Measurements from ENCODE around the gene CTBP2.

The CTBP2 gene

GRCh38 chr10:125116041-125116649 is 44.2 kb downstream of the CTBP2 start:
- Histone ChIP-seq H3K9me3 (ENCODE audit: severe bottlenecking) (no peaks in the 10 kb centered on the region), H3K27ac (no peak overlapping the region), H3K27me3 (ENCODE audit: insufficient read depth, low read depth, severe bottlenecking) (no peaks in the 10 kb centered on the region), H3K4me3 (ENCODE audit: low read depth, low read length) (no peak overlapping the region), H3K36me3 (peaks cover 3% of the 10 kb centered on the region)
- TF ChIP-seq CTCF (IDR thresholded peaks at IDR 0.05; ENCODE audit: low read depth, low read length): no peak
- no peak for DNase-seq

GRCh38 chr10:125115409-125115808 is 45.0 kb downstream of the CTBP2 start:
- no peak for TF ChIP-seq CTCF (IDR thresholded peaks at IDR 0.05; ENCODE audit: low read depth, low read length)
- H3K27ac ChIP-seq: no peak overlapping the region
- H3K27me3 ChIP-seq (ENCODE audit: insufficient read depth, low read depth, severe bottlenecking): no peaks in the 10 kb centered on the region
- no peaks in the 10 kb centered on the region for H3K9me3 ChIP-seq (ENCODE audit: severe bottlenecking)
- no peak overlapping the region for H3K4me3 ChIP-seq (ENCODE audit: low read depth, low read length)
- peaks cover 3% of the 10 kb centered on the region for H3K36me3 ChIP-seq
- DNase-seq: no peak

- Histone ChIP-seq H3K27ac (no peak overlapping the region), H3K27me3 (ENCODE audit: insufficient read depth, low read depth, severe bottlenecking) (no peaks in the 10 kb centered on the region), H3K4me3 (ENCODE audit: low read depth, low read length) (no peak overlapping the region), H3K9me3 (ENCODE audit: severe bottlenecking) (no peaks in the 10 kb centered on the region), H3K36me3 (peaks cover 5% of the 10 kb centered on the region)
- TF ChIP-seq CTCF (IDR thresholded peaks at IDR 0.05; ENCODE audit: low read depth, low read length): no peak
- DNase-seq: no peak
Measured at GRCh38 chr10:125114761-125115391, 45.5 kb downstream of the CTBP2 start.

- DNase-seq: no peak
- no peak for TF ChIP-seq CTCF (IDR thresholded peaks at IDR 0.05; ENCODE audit: low read depth, low read length)
- Histone ChIP-seq H3K9me3 (ENCODE audit: severe bottlenecking) (no peaks in the 10 kb centered on the region), H3K27me3 (ENCODE audit: insufficient read depth, low read depth, severe bottlenecking) (no peaks in the 10 kb centered on the region), H3K4me3 (ENCODE audit: low read depth, low read length) (no peak overlapping the region), H3K27ac (no peak overlapping the region), H3K36me3 (peaks cover 16% of the 10 kb centered on the region)
Measured at GRCh38 chr10:125113691-125114371, 46.5 kb downstream of the CTBP2 start.

GRCh38 chr10:125112697-125113494 is 47.5 kb downstream of the CTBP2 start:
- Histone ChIP-seq H3K27me3 (ENCODE audit: insufficient read depth, low read depth, severe bottlenecking) (no peaks in the 10 kb centered on the region), H3K4me3 (ENCODE audit: low read depth, low read length) (no peak overlapping the region), H3K27ac (no peak overlapping the region), H3K36me3 (peaks cover 23% of the 10 kb centered on the region), H3K9me3 (ENCODE audit: severe bottlenecking) (no peaks in the 10 kb centered on the region)
- no peak for DNase-seq
- TF ChIP-seq CTCF (IDR thresholded peaks at IDR 0.05; ENCODE audit: low read depth, low read length): no peak

Measured in WERI-Rb-1 (cell line).